BJ (cell line): ENCODE data around the gene ACVR1B. TPM values are rescaled to one million over a fixed set of nuclear protein-coding genes. Genes with fewer than 3 reads are reported as not detected.

Source experiments
- CTCF ChIA-PET: fragments of 350-600 bp; formaldehyde crosslinking; extraction: SDS; loops from one replicate; lab custom pipeline; 2021; ENCODE audit warnings: antibody characterized with exemption, inconsistent platforms; lab: Yijun Ruan, JAX
- POLR2A ChIA-PET: fragments of 300-600 bp; sonication (Branson Sonifier 250); formaldehyde crosslinking; extraction: SDS; loops from one replicate; lab custom pipeline; 2021; ENCODE audit warnings: antibody characterized with exemption; lab: Charles Lee
- DNase-seq: peaks from one replicate; pipeline ENCODE4 v3.0.0-alpha.2; 2011; ENCODE audit warnings: low read depth
- H3K27me3 ChIP-seq: 2 replicates; pipeline ENCODE4 v1.6.0; 2011; ENCODE audit warnings: low read length; ENCODE audit not compliant: control insufficient read depth, insufficient read depth
- H3K36me3 ChIP-seq: 2 replicates; pipeline ENCODE4 v1.5.1; 2011; ENCODE audit warnings: low read length; ENCODE audit not compliant: control insufficient read depth, insufficient read depth
- H3K4me3 ChIP-seq: 2 replicates; pipeline ENCODE4 v1.5.1; 2011; ENCODE audit warnings: low read depth, mild to moderate bottlenecking, control low read depth, low read length
- polyA plus RNA-seq: library from polyadenylated mRNA; depleted of rRNA; stranded (reverse); fragments of >200 nt; gene quantifications from 2 replicates; pipeline ENCODE4 v1.2.3, GENCODE V29; 2011
- TF ChIP-seq, protein P1 (sequence below): IDR thresholded peaks from 2 replicates; pipeline ENCODE4 v1.5.1; 2011; ENCODE audit warnings: low read depth, mild to moderate bottlenecking, control low read depth, inconsistent platforms, low read length, moderate library complexity; ENCODE audit not compliant: insufficient read depth

Gene ACVR1B
- polyA plus RNA-seq, 1 experiment: 12.9 TPM

- Histone ChIP-seq H3K4me3 (peak overlapping the region; percentile 36), H3K36me3 (no peaks in the 10 kb centered on the region), H3K27me3 (no peaks in the 10 kb centered on the region)
- ChIA-PET POLR2A (no interaction called here), CTCF (interaction anchor here (0.6 to 12.8 kb wide), 9 partner anchors 9 to 119 kb away, joined by 3 to 165 read pairs (median 8); no protein-coding TSS in a partner anchor)
- DNase-seq: no peak
- TF ChIP-seq, protein P1, sequence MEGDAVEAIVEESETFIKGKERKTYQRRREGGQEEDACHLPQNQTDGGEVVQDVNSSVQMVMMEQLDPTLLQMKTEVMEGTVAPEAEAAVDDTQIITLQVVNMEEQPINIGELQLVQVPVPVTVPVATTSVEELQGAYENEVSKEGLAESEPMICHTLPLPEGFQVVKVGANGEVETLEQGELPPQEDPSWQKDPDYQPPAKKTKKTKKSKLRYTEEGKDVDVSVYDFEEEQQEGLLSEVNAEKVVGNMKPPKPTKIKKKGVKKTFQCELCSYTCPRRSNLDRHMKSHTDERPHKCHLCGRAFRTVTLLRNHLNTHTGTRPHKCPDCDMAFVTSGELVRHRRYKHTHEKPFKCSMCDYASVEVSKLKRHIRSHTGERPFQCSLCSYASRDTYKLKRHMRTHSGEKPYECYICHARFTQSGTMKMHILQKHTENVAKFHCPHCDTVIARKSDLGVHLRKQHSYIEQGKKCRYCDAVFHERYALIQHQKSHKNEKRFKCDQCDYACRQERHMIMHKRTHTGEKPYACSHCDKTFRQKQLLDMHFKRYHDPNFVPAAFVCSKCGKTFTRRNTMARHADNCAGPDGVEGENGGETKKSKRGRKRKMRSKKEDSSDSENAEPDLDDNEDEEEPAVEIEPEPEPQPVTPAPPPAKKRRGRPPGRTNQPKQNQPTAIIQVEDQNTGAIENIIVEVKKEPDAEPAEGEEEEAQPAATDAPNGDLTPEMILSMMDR: no peak
Observed at GRCh38 chr12:51906430-51907082, 44.9 kb upstream of the ACVR1B start.

GRCh38 chr12:51907083-51907855 lies 44.2 kb upstream of the ACVR1B start, which contains the start of gene ACVRL1:
ACVRL1 (plus strand) TSS chr12:51907504; CDS start chr12:51912475, 4,971 bp downstream.
- TF ChIP-seq, protein P1: no peak
- Histone ChIP-seq H3K36me3 (no peaks in the 10 kb centered on the region), H3K27me3 (no peaks in the 10 kb centered on the region), H3K4me3 (peak within 1 kb of the TSS; percentile 36)
- ChIA-PET CTCF (interaction anchor here (0.7 to 12.8 kb wide), 9 partner anchors 10 to 118 kb away, joined by 3 to 165 read pairs (median 6); no protein-coding TSS in a partner anchor), POLR2A (no interaction called here)
- no peak for DNase-seq

DNA sequence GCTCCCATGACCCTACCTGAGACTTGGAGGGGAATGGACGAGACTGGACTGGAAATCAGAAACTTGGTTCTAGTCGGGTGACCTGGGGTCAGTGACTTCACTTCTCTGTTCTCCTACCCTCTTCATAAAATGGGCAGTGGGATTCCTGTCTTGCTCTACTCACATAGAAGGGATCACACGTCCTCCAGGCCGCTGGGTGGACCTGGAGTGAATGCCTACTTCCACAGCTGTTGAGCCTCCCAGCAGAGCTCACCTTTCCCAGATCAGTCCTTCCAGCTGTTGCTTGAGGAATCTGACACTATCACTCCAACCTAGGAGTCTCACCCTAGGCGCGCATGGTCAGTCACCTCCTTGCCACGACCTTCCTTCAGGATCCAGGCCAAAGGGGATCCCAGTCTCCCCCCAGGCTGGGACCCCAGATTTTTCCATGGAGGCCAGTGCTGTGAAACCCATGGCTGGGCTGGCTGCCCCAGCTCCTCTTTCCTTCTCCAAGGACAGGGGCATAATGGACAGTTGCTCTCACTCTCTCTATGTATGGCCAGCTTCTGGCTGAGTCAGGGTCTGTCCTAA lies 43.6 kb upstream of the ACVR1B start:
- ChIA-PET CTCF (interaction anchor here (0.7 to 12.8 kb wide), 8 partner anchors 10 to 118 kb away, joined by 3 to 165 read pairs (median 7); no protein-coding TSS in a partner anchor), POLR2A (no interaction called here)
- Histone ChIP-seq H3K36me3 (no peaks in the 10 kb centered on the region), H3K27me3 (no peaks in the 10 kb centered on the region), H3K4me3 (peak overlapping the region; percentile 36)
- TF ChIP-seq, protein P1: no peak
- DNase-seq: no peak

- Histone ChIP-seq H3K36me3 (no peaks in the 10 kb centered on the region), H3K27me3 (no peaks in the 10 kb centered on the region), H3K4me3 (no peak overlapping the region)
- TF ChIP-seq, protein P1: no peak
- CTCF ChIA-PET: interaction anchor here (0.5 to 12.8 kb wide), 4 partner anchors 11 to 28 kb away, joined by 3 to 165 read pairs (median 12); no protein-coding TSS in a partner anchor
- POLR2A ChIA-PET: no interaction called here
- DNase-seq: no peak
Observed at GRCh38 chr12:51908876-51909592, 42.5 kb upstream of the ACVR1B start.
